Omental fat pad (tissue), 4 donors: Measurements from ENCODE around the gene CGGBP1. TPM values are rescaled to one million over a fixed set of nuclear protein-coding genes. Genes with fewer than 3 reads are reported as not detected.

Experiments used
- ATAC-seq: fragments of 150-250 bp; one replicate; pipeline ENCODE4 v1.9.1; 2016; ENCODE audit warnings: mild to moderate bottlenecking, moderate library complexity; ENCODE audit not compliant: low FRiP score
- DNase-seq: peaks from one replicate; pipeline ENCODE4 v3.0.0-alpha.2; 2019; ENCODE audit warnings: low spot score
- total RNA-seq, 4 donors: library from RNA; depleted of rRNA; stranded (reverse); fragments of >200 nt; gene quantifications; one replicate each; pipeline ENCODE4 v1.1.0, GENCODE V29; 2016
- TF ChIP-seq, protein P1 (sequence below), 3 donors: fragments of 450-650 bp; IDR thresholded peaks; one replicate each; pipeline ENCODE4 v1.5.1; 2016 to 2017; ENCODE audit warnings: antibody characterized with exemption in 3 of 3, mild to moderate bottlenecking in 3 of 3, moderate library complexity in 2 of 3

The CGGBP1 gene
- total RNA-seq, 4 donors from 2014 or later = 48.4 to 87.5 (median 60.7) TPM

- no peak for DNase-seq
- no peak for ATAC-seq
- TF ChIP-seq, protein P1, sequence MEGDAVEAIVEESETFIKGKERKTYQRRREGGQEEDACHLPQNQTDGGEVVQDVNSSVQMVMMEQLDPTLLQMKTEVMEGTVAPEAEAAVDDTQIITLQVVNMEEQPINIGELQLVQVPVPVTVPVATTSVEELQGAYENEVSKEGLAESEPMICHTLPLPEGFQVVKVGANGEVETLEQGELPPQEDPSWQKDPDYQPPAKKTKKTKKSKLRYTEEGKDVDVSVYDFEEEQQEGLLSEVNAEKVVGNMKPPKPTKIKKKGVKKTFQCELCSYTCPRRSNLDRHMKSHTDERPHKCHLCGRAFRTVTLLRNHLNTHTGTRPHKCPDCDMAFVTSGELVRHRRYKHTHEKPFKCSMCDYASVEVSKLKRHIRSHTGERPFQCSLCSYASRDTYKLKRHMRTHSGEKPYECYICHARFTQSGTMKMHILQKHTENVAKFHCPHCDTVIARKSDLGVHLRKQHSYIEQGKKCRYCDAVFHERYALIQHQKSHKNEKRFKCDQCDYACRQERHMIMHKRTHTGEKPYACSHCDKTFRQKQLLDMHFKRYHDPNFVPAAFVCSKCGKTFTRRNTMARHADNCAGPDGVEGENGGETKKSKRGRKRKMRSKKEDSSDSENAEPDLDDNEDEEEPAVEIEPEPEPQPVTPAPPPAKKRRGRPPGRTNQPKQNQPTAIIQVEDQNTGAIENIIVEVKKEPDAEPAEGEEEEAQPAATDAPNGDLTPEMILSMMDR (IDR thresholded peaks at IDR 0.05) = no peak
Observed at GRCh38 chr3:88005066-88005465, 53.7 kb downstream of the CGGBP1 start.

DNA sequence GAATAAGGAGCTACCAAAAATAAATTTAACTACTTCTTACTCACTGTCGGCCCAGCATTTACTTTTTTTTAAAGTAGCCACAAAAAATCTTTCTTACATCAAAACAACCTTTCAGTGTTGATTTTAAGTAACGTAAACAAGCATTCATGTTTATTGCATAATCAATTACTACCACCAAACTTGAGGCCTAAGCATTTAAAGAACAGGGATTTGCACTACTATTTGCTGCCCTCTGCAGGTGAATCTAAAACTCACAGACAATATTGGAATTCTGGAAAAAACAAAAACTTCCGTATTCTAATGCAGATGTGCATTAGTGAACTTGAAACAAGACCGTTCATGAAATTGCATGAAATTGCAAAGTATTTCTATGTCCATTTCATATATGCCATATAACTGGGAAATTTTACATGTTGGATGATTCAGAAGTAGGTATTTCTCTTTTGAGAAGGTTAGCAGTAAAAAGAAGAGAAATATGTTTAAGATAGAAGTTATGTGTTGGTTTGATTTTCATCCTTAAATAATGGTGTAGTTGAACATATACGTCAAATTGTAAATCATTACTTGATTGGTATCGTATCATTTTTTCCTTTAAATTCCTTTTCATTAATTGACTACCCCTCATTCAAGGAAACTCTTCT, 55.6 kb downstream of the CGGBP1 start:
- TF ChIP-seq, protein P1 (IDR thresholded peaks at IDR 0.05) = peak in 1 of 3 donors; percentile 57
- ATAC-seq (peak; percentile 48), DNase-seq (no peak)

DNA sequence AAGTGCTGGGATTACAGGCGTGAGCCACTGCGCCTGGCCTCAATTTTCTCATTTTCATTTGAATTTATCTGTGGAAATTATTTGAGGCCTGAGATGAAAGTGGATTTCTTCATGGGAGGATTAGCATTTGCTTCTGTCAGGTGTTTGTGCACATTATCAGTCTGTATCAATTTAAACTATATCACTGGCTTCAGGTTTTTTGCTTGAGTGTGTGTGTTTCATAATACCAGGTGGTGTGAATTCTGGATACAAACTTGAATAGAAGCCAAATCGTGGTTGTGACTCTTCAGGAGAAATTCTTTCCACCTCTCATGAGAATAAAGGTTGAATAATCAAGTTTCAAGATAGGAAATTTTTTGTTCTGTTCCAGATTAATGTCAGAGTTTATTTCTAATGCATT, 56.4 kb downstream of the CGGBP1 start:
- no peak for DNase-seq
- TF ChIP-seq, protein P1 (IDR thresholded peaks at IDR 0.05) = no peak
- no peak for ATAC-seq

Other genes starting within 250 kb of the CGGBP1 start
- 10 to 100 TPM; 12.5 to 19.2 (median 16.0) TPM for gene ZNF654, start 250 bp upstream of the CGGBP1 start, total RNA-seq
- 10 to 100 TPM; 12.2 to 23.6 (median 19.0) TPM for gene C3orf38, start 91.0 kb upstream of the CGGBP1 start, total RNA-seq